Upper lobe of left lung (tissue), 6 donors: ENCODE measurements around the gene PREX1. TPM values are rescaled to one million over a fixed set of nuclear protein-coding genes. Genes with fewer than 3 reads are reported as not detected.
A peak's percentile ranks its signal among the peaks of the same experiment; 100 is the strongest.

Source experiments
- ATAC-seq, 2 donors: fragments of 200-7000 bp; cut with Tn5 transposase; one replicate each; pipeline ENCODE4 v1.9.1; 2022; ENCODE audit warnings: mild to moderate bottlenecking in 2 of 2, moderate library complexity in 2 of 2; ENCODE audit not compliant: low FRiP score in 2 of 2
- DNase-seq, 2 donors: peaks; one replicate each; pipeline ENCODE4 v3.0.0-alpha.2; 2019 to 2020
- H3K27ac ChIP-seq, 4 donors: fragments of 200-600 bp; sonication (generic); one replicate each; pipeline ENCODE4 v1.5.1; 2016 to 2019
- H3K27me3 ChIP-seq, 4 donors: fragments of 200-600 bp; sonication (generic); one replicate each; pipeline ENCODE4 v1.5.1; 2017 to 2019
- H3K36me3 ChIP-seq, 4 donors: fragments of 200-600 bp; sonication (generic); one replicate each; pipeline ENCODE4 v1.5.1; 2016 to 2019
- H3K4me1 ChIP-seq, 4 donors: fragments of 200-600 bp; sonication (generic); one replicate each; pipeline ENCODE4 v1.5.1; 2018 to 2019
- H3K4me3 ChIP-seq, 4 donors: fragments of 200-600 bp; sonication (generic); one replicate each; pipeline ENCODE4 v1.5.1; 2017 to 2019; ENCODE audit warnings: mild to moderate bottlenecking in 2 of 4, moderate library complexity in 1 of 4
- H3K9me3 ChIP-seq, 4 donors: fragments of 200-600 bp; sonication (generic); one replicate each; pipeline ENCODE4 v1.5.1; 2018 to 2019
- CTCF ChIP-seq, 6 experiments: fragments of 450-650 bp in 4 of 6; fragments of 200-600 bp in 2 of 6; sonication (generic) in 2 of 6; IDR thresholded peaks; one replicate each; pipeline ENCODE4 v1.5.1; 2016 to 2019; ENCODE audit warnings: antibody characterized with exemption in 6 of 6
- EP300 ChIP-seq, 4 donors: sonication (generic); formaldehyde crosslinking; IDR thresholded peaks; one replicate each; pipeline ENCODE4 v1.5.1; 2017; ENCODE audit warnings: antibody characterized with exemption in 4 of 4, control low read depth in 2 of 4
- POLR2A ChIP-seq, 4 donors: fragments of 450-650 bp; IDR thresholded peaks; one replicate each; pipeline ENCODE4 v1.5.1; 2016 to 2017; ENCODE audit warnings: antibody characterized with exemption in 4 of 4, mild to moderate bottlenecking in 2 of 4
- POLR2AphosphoS5 ChIP-seq, 2 donors: sonication (generic); formaldehyde crosslinking; IDR thresholded peaks; one replicate each; pipeline ENCODE4 v1.5.1; 2017; ENCODE audit warnings: antibody characterized with exemption in 2 of 2
- WGBS, 2 donors: methylation state at CpG; one replicate each; pipeline ENCODE4 v1.1.5; 2017 to 2018; 5-methylcytosine and 5-hydroxymethylcytosine counted together
- total RNA-seq, 6 donors: library from RNA; depleted of rRNA in 4 of 6; stranded (reverse); fragments of >200 nt in 4 of 6; gene quantifications; one replicate each; pipeline versions ENCODE4 v1.1.0 to v1.2.1, GENCODE V29; 2016 to 2021
- donor health status: DM: no; HTN: no; CAD: no; lungs with moderate emphysema.
- donor health status: DM: no; HTN: yes; CAD: no; lungs with severe emphysema.

The PREX1 gene
- total RNA-seq, 6 donors from 2014 or later = 42.8 to 177 (median 74.6) TPM

GRCh38 chr20:48680650-48681049, 147.1 kb downstream of the PREX1 start:
- Histone ChIP-seq H3K27ac (peak overlapping the region in 2 of 4 donors; percentile 5 to 71), H3K4me3 (no peak overlapping the region), H3K9me3 (no peaks in the 10 kb centered on the region), H3K36me3 (peaks cover 6 to 75% (median 44%) of the 10 kb centered on the region in 4 donors), H3K4me1 (peaks cover 39 to 41% (median 39%) of the 10 kb centered on the region in 4 donors), H3K27me3 (no peaks in the 10 kb centered on the region)
- DNase-seq (no peak), ATAC-seq (no peak)
- 82 to 83% methylated on average over 7 of the region's 7 CpGs for WGBS, 2 donors
- TF ChIP-seq POLR2AphosphoS5 (IDR thresholded peaks at IDR 0.05) (no peak), POLR2A (IDR thresholded peaks at IDR 0.05) (no peak), CTCF (IDR thresholded peaks at IDR 0.05) (no peak), EP300 (IDR thresholded peaks at IDR 0.05) (no peak)

GRCh38 chr20:48679599-48679998, 148.2 kb downstream of the PREX1 start:
- no peak for TF ChIP-seq POLR2AphosphoS5 (IDR thresholded peaks at IDR 0.05)
- TF ChIP-seq POLR2A (IDR thresholded peaks at IDR 0.05) = no peak
- no peak for TF ChIP-seq EP300 (IDR thresholded peaks at IDR 0.05)
- TF ChIP-seq CTCF (IDR thresholded peaks at IDR 0.05) = no peak
- DNase-seq = peak in 1 of 2 donors; percentile 65
- H3K27ac ChIP-seq = no peak overlapping the region
- H3K36me3 ChIP-seq = peaks cover 10 to 80% (median 46%) of the 10 kb centered on the region in 4 donors
- no peak for ATAC-seq
- H3K27me3 ChIP-seq = no peaks in the 10 kb centered on the region
- H3K9me3 ChIP-seq = no peaks in the 10 kb centered on the region
- H3K4me3 ChIP-seq = no peak overlapping the region
- H3K4me1 ChIP-seq = peaks cover 28 to 30% (median 29%) of the 10 kb centered on the region in 4 donors
- 76 to 85% methylated on average over 10 to 14 of the region's 14 CpGs for WGBS, 2 donors

- TF ChIP-seq CTCF (IDR thresholded peaks at IDR 0.05) (no peak), POLR2AphosphoS5 (IDR thresholded peaks at IDR 0.05) (no peak), POLR2A (IDR thresholded peaks at IDR 0.05) (no peak), EP300 (IDR thresholded peaks at IDR 0.05) (no peak)
- no peak for ATAC-seq
- peaks cover 10 to 82% (median 46%) of the 10 kb centered on the region in 4 donors for H3K36me3 ChIP-seq
Measured at GRCh38 chr20:48679011-48679410, 148.8 kb downstream of the PREX1 start.

GRCh38 chr20:48678421-48678820, 149.4 kb downstream of the PREX1 start:
- DNase-seq = no peak
- TF ChIP-seq POLR2AphosphoS5 (IDR thresholded peaks at IDR 0.05) = no peak
- TF ChIP-seq EP300 (IDR thresholded peaks at IDR 0.05) = no peak
- no peak for TF ChIP-seq CTCF (IDR thresholded peaks at IDR 0.05)
- no peak for TF ChIP-seq POLR2A (IDR thresholded peaks at IDR 0.05)
- Histone ChIP-seq H3K27ac (no peak overlapping the region), H3K27me3 (no peaks in the 10 kb centered on the region), H3K9me3 (no peaks in the 10 kb centered on the region), H3K4me1 (peaks cover 16 to 19% (median 17%) of the 10 kb centered on the region in 4 donors), H3K4me3 (no peak overlapping the region), H3K36me3 (peaks cover 10 to 87% (median 46%) of the 10 kb centered on the region in 4 donors)
- WGBS, 2 donors = 70 to 75% methylated on average over 5 of the region's 5 CpGs
- no peak for ATAC-seq

More at GRCh38 chr20:48679011-48679410, 148.8 kb downstream of the PREX1 start:
- Histone ChIP-seq H3K27me3 (no peaks in the 10 kb centered on the region), H3K9me3 (no peaks in the 10 kb centered on the region), H3K27ac (no peak overlapping the region), H3K4me3 (no peak overlapping the region), H3K4me1 (peaks cover 22 to 25% (median 23%) of the 10 kb centered on the region in 4 donors)
- DNase-seq = no peak
- 95 to 97% methylated on average over 3 of the region's 3 CpGs for WGBS, 2 donors
